OCI-LY7 (cell line): ENCODE results near the gene ISCA1. TPM values are rescaled to one million over a fixed set of nuclear protein-coding genes. Genes with fewer than 3 reads are reported as not detected.

Experiments
- BruUV-seq: library from RNA; stranded (reverse); fragments of 400-500 nt; replicated peaks from 2 replicates; lab custom pipeline; 2021; lab: Mats Ljungman, UMichigan
- CTCF ChIA-PET: fragments of 300-600 bp; sonication (Branson Sonifier 250); formaldehyde crosslinking; loops from one replicate; lab custom pipeline; 2022; ENCODE audit warnings: antibody characterized with exemption; ENCODE audit not compliant: unreplicated experiment; lab: Charles Lee
- POLR2A ChIA-PET: fragments of 300-600 bp; sonication (Branson Sonifier 250); formaldehyde crosslinking; loops from one replicate; lab custom pipeline; 2022; ENCODE audit warnings: antibody characterized with exemption; lab: Charles Lee
- DNase-seq: peaks from one replicate; pipeline ENCODE4 v3.0.0-alpha.2; 2015; ENCODE audit warnings: low spot score
- H2AFZ ChIP-seq: fragments of 200-600 bp; sonication (generic), shearing (Covaris generic); 2 replicates; pipeline ENCODE4 v1.6.1; 2014; ENCODE audit warnings: mild to moderate bottlenecking, antibody characterized with exemption, low read length, moderate library complexity
- H3K27ac ChIP-seq: fragments of 200-600 bp; sonication (generic); 2 replicates; pipeline ENCODE4 v1.5.1; 2014; ENCODE audit warnings: mixed run types, low read depth, mild to moderate bottlenecking, moderate library complexity, low read length, inconsistent platforms; ENCODE audit not compliant: poor library complexity, severe bottlenecking
- H3K36me3 ChIP-seq: fragments of 200-600 bp; sonication (generic); 2 replicates; pipeline ENCODE4 v1.6.1; 2014; ENCODE audit warnings: mild to moderate bottlenecking, antibody characterized with exemption, low read length, moderate library complexity, mixed read lengths; ENCODE audit not compliant: insufficient read depth
- H3K4me1 ChIP-seq: fragments of 200-600 bp; sonication (generic); 2 replicates; pipeline ENCODE4 v1.5.1; 2014; ENCODE audit warnings: mild to moderate bottlenecking, low read length; ENCODE audit not compliant: insufficient read depth, poor library complexity, severe bottlenecking
- H3K4me2 ChIP-seq: fragments of 200-600 bp; sonication (generic); 2 replicates; pipeline ENCODE4 v1.6.1; 2014; ENCODE audit warnings: mild to moderate bottlenecking, low read length
- H3K4me3 ChIP-seq: fragments of 200-600 bp; sonication (generic); 2 replicates; pipeline ENCODE4 v1.5.1; 2014; ENCODE audit warnings: mild to moderate bottlenecking, low read depth, low read length; ENCODE audit not compliant: poor library complexity, severe bottlenecking
- H3K79me2 ChIP-seq: fragments of 200-600 bp; sonication (generic); 2 replicates; pipeline ENCODE4 v1.6.1; 2016; ENCODE audit warnings: low read depth, mild to moderate bottlenecking, low read length, moderate library complexity, mixed read lengths; ENCODE audit not compliant: insufficient read depth
- H3K9me2 ChIP-seq: fragments of 200-600 bp; sonication (generic); 2 replicates; pipeline ENCODE4 v1.6.1; 2016; ENCODE audit warnings: mild to moderate bottlenecking, low read length, mixed read lengths; ENCODE audit not compliant: insufficient read depth
- H3K9me3 ChIP-seq: fragments of 200-600 bp; sonication (generic); 2 replicates; pipeline ENCODE4 v1.6.1; 2014; ENCODE audit warnings: mild to moderate bottlenecking, mixed run types, low read length, mixed read lengths
- H4K20me1 ChIP-seq: fragments of 200-600 bp; sonication (generic); 2 replicates; pipeline ENCODE4 v1.6.1; 2014; ENCODE audit warnings: mild to moderate bottlenecking, antibody characterized with exemption, low read length, moderate library complexity, mixed read lengths; ENCODE audit not compliant: insufficient read depth
- CTCF ChIP-seq: fragments of 200-600 bp; sonication (generic); conservative IDR thresholded peaks from 2 replicates; pipeline ENCODE4 v1.5.1; 2014; ENCODE audit warnings: mild to moderate bottlenecking, antibody characterized with exemption, low read length, moderate library complexity, mixed read lengths
- EZH2phosphoT487 ChIP-seq: fragments of 200-600 bp; sonication (generic); IDR thresholded peaks from 2 replicates; pipeline ENCODE4 v1.6.1; 2018; ENCODE audit warnings: low read depth, borderline replicate concordance, mild to moderate bottlenecking, mixed run types, antibody characterized with exemption, low read length, moderate library complexity, mixed read lengths
- intact Hi-C: fragments of 100-400 bp; cut with micrococcal nuclease; formaldehyde crosslinking; loops from one replicate; pipeline ENCODE4 v1.10.0; 2022; ENCODE audit not compliant: unreplicated experiment
- total RNA-seq, 2 experiments: library from RNA; depleted of rRNA in 1 of 2; stranded (reverse); fragments of >200 nt in 1 of 2; shearing (Covaris generic) in 1 of 2; gene quantifications; 2 replicates each; pipeline ENCODE4 v1.2.3, GENCODE V29; 2014 to 2022

The ISCA1 gene
- total RNA-seq, 2 experiments from 2014 or later, result 21.8 to 24.0 TPM

- no TSS peak for BruUV-seq
- H3K9me2 ChIP-seq, result no peaks in the 10 kb centered on the region
- H3K79me2 ChIP-seq, result no peaks in the 10 kb centered on the region
- intact Hi-C loops, result no loop called here
- no peak overlapping the region for H3K4me3 ChIP-seq
- H3K27ac ChIP-seq, result no peak overlapping the region
- DNase-seq, result no peak
- no peaks in the 10 kb centered on the region for H3K4me1 ChIP-seq
- H2AFZ ChIP-seq, result no peak overlapping the region
- no peak for TF ChIP-seq EZH2phosphoT487
- TF ChIP-seq CTCF, result no peak
- H3K4me2 ChIP-seq, result no peak overlapping the region
- H3K9me3 ChIP-seq, result no peaks in the 10 kb centered on the region
- POLR2A ChIA-PET, result interaction anchor here (0.6 kb wide), 1 partner anchor 1916 kb away, joined by 3 read pairs; no protein-coding TSS in a partner anchor
- H4K20me1 ChIP-seq, result no peaks in the 10 kb centered on the region
- CTCF ChIA-PET, result no interaction called here
- H3K36me3 ChIP-seq, result no peaks in the 10 kb centered on the region
Observed at GRCh38 chr9:86230858-86231257, 51.5 kb downstream of the ISCA1 start.

GRCh38 chr9:86222667-86223066 lies 59.7 kb downstream of the ISCA1 start:
- Histone ChIP-seq H4K20me1 (no peaks in the 10 kb centered on the region), H3K79me2 (no peaks in the 10 kb centered on the region), H3K36me3 (no peaks in the 10 kb centered on the region), H3K4me3 (no peak overlapping the region), H3K4me1 (no peaks in the 10 kb centered on the region), H3K4me2 (no peak overlapping the region), H3K27ac (no peak overlapping the region), H2AFZ (no peak overlapping the region), H3K9me2 (no peaks in the 10 kb centered on the region), H3K9me3 (no peaks in the 10 kb centered on the region)
- BruUV-seq, result no TSS peak
- TF ChIP-seq EZH2phosphoT487 (no peak), CTCF (no peak)
- ChIA-PET POLR2A (no interaction called here), CTCF (no interaction called here)
- no peak for DNase-seq
- intact Hi-C loops, result no loop called here

GRCh38 chr9:86219606-86220005 lies 62.7 kb downstream of the ISCA1 start:
- H3K36me3 ChIP-seq, result no peaks in the 10 kb centered on the region
- H3K9me2 ChIP-seq, result no peaks in the 10 kb centered on the region
- no peaks in the 10 kb centered on the region for H3K9me3 ChIP-seq
- intact Hi-C loops, result no loop called here
- DNase-seq, result no peak
- H3K27ac ChIP-seq, result no peak overlapping the region
- CTCF ChIA-PET, result no interaction called here
- H3K4me2 ChIP-seq, result no peak overlapping the region
- no peaks in the 10 kb centered on the region for H3K79me2 ChIP-seq
- no peaks in the 10 kb centered on the region for H3K4me1 ChIP-seq
- TF ChIP-seq EZH2phosphoT487, result no peak
- no peak overlapping the region for H3K4me3 ChIP-seq
- POLR2A ChIA-PET, result no interaction called here
- no peak overlapping the region for H2AFZ ChIP-seq
- no TSS peak for BruUV-seq
- no peaks in the 10 kb centered on the region for H4K20me1 ChIP-seq
